Stimulated activated CD8-positive, alpha-beta memory T cell treated with anti-CD3 and anti-CD28 coated beads, Interleukin-7, amount 100 ng/mL, for 4 hours (primary cell): ENCODE data around the gene FBXL16.
A peak's percentile ranks its signal among the peaks of the same experiment; 100 is the strongest.

Experiments
- DNase-seq, 2 donors: peaks; one replicate each; pipeline ENCODE4 v3.0.0-alpha.2; 2020; ENCODE audit warnings: low read depth in 2 of 2

The FBXL16 gene

GRCh38 chr16:734981-735881, 29.6 kb upstream of the FBXL16 start:
- DNase-seq: no peak

GRCh38 chr16:734208-734980, 28.8 kb upstream of the FBXL16 start:
- DNase-seq: no peak

GRCh38 chr16:733382-734207, 28.0 kb upstream of the FBXL16 start:
- DNase-seq: no peak

GRCh38 chr16:732936-733335, 27.3 kb upstream of the FBXL16 start:
- DNase-seq: no peak

- no peak for DNase-seq
Measured at GRCh38 chr16:732332-732731, 26.7 kb upstream of the FBXL16 start.

- DNase-seq: no peak
Measured at GRCh38 chr16:730666-731509, 25.3 kb upstream of the FBXL16 start.

GRCh38 chr16:729768-730665, 24.4 kb upstream of the FBXL16 start:
- DNase-seq: no peak

GRCh38 chr16:728890-729744, 23.5 kb upstream of the FBXL16 start:
- DNase-seq: no peak

GRCh38 chr16:728131-728889, 22.7 kb upstream of the FBXL16 start:
- peak; percentile 12 to 64 for DNase-seq

GRCh38 chr16:727291-727977, 21.8 kb upstream of the FBXL16 start:
- no peak for DNase-seq

- peak; percentile 21 to 65 for DNase-seq
Measured at GRCh38 chr16:726438-727290, 21.1 kb upstream of the FBXL16 start, which contains the start of the genes CCDC78 and HAGHL. TSS of gene CCDC78 (minus strand) at chr16:726443. CDS start at chr16:726367, 76 bp downstream. TSS of gene HAGHL (plus strand) at chr16:727106. CDS start at chr16:727510, 404 bp downstream.

- DNase-seq: no peak
Measured at GRCh38 chr16:726188-726437, 20.5 kb upstream of the FBXL16 start.

GRCh38 chr16:725463-726187, 20.0 kb upstream of the FBXL16 start:
- no peak for DNase-seq

- no peak for DNase-seq
Measured at GRCh38 chr16:725041-725376, 19.4 kb upstream of the FBXL16 start.

- no peak for DNase-seq
Measured at GRCh38 chr16:724188-725040, 18.8 kb upstream of the FBXL16 start.
